Keratinocyte (primary cell): ENCODE data around the gene ARHGAP35. TPM values are rescaled to one million over a fixed set of nuclear protein-coding genes. Genes with fewer than 3 reads are reported as not detected.

Source experiments
- DNase-seq: peaks from one replicate; pipeline ENCODE4 v3.0.0-alpha.2; 2011; ENCODE audit warnings: low read depth, missing footprints, low spot score
- FAIRE-seq: peaks from 2 replicates; lab custom pipeline; 2011; peaks lifted over from hg19 to GRCh38; lab: Jason Lieb, UNC
- H2AFZ ChIP-seq: 2 replicates; pipeline ENCODE4 v1.6.0; 2012; ENCODE audit warnings: low read length, control low read depth, inconsistent platforms; ENCODE audit not compliant: control insufficient read depth
- H3K27ac ChIP-seq: 2 replicates; pipeline ENCODE4 v1.5.1; 2011; ENCODE audit warnings: low read length; ENCODE audit not compliant: control insufficient read depth, insufficient read depth
- H3K27me3 ChIP-seq: 3 replicates; pipeline ENCODE4 v1.6.0; 2011; ENCODE audit warnings: low read length; ENCODE audit not compliant: control insufficient read depth, insufficient read depth; ENCODE audit errors: extremely low read depth
- H3K36me3 ChIP-seq, 2 experiments: 2 replicates in 1 of 2; 3 replicates in 1 of 2; pipeline ENCODE4 v1.5.1; 2011; ENCODE audit warnings: low read length in 2 of 2, mild to moderate bottlenecking in 1 of 2; ENCODE audit not compliant: control insufficient read depth in 2 of 2, insufficient read depth in 2 of 2; ENCODE audit errors: extremely low read depth in 1 of 2
- H3K4me1 ChIP-seq: 3 replicates; pipeline ENCODE4 v1.5.1; 2011; ENCODE audit warnings: low read length; ENCODE audit not compliant: control insufficient read depth, insufficient read depth; ENCODE audit errors: extremely low read depth
- H3K4me2 ChIP-seq: 3 replicates; pipeline ENCODE4 v1.6.0; 2011; ENCODE audit warnings: low read depth, low read length; ENCODE audit not compliant: control insufficient read depth, insufficient read depth; ENCODE audit errors: extremely low read depth
- H3K4me3 ChIP-seq, 3 experiments: fragments of 200-600 bp in 1 of 3; sonication (generic) in 1 of 3; 2 replicates in 2 of 3; 3 replicates in 1 of 3; pipeline ENCODE4 v1.5.1; 2011 to 2016; ENCODE audit warnings: low read length in 3 of 3, mild to moderate bottlenecking in 3 of 3, control low read depth in 2 of 3, inconsistent platforms in 1 of 3, low read depth in 1 of 3, mixed read lengths in 1 of 3, mixed run types in 1 of 3, moderate library complexity in 1 of 3; ENCODE audit not compliant: control insufficient read depth in 2 of 3, insufficient read depth in 2 of 3; ENCODE audit errors: extremely low read depth in 1 of 3
- H3K79me2 ChIP-seq: 2 replicates; pipeline ENCODE4 v1.6.0; 2012; ENCODE audit warnings: low read length; ENCODE audit not compliant: control insufficient read depth, insufficient read depth
- H3K9ac ChIP-seq: 3 replicates; pipeline ENCODE4 v1.6.0; 2011; ENCODE audit warnings: low read length; ENCODE audit not compliant: control insufficient read depth, insufficient read depth; ENCODE audit errors: extremely low read depth
- H3K9me1 ChIP-seq: 3 replicates; pipeline ENCODE4 v1.6.0; 2011; ENCODE audit warnings: low read length; ENCODE audit not compliant: control insufficient read depth, insufficient read depth; ENCODE audit errors: extremely low read depth
- H3K9me3 ChIP-seq: 2 replicates; pipeline ENCODE4 v1.5.1; 2012; ENCODE audit warnings: low read depth, low read length; ENCODE audit not compliant: control insufficient read depth
- H4K20me1 ChIP-seq: 3 replicates; pipeline ENCODE4 v1.6.0; 2011; ENCODE audit warnings: low read length; ENCODE audit not compliant: control insufficient read depth, insufficient read depth; ENCODE audit errors: extremely low read depth
- CTCF ChIP-seq, 3 experiments: IDR thresholded peaks in 1 of 3; conservative IDR thresholded peaks in 1 of 3; optimal IDR thresholded peaks in 1 of 3; 2 replicates in 2 of 3; 3 replicates in 1 of 3; pipeline versions ENCODE3 to v1.5.1; 2011; ENCODE audit warnings: low read length in 3 of 3, mild to moderate bottlenecking in 3 of 3, moderate library complexity in 2 of 3, control low read depth in 1 of 3, inconsistent platforms in 1 of 3; ENCODE audit not compliant: insufficient read depth in 2 of 3; ENCODE audit errors: extremely low read depth in 1 of 3
- EZH2 ChIP-seq: IDR thresholded peaks from one replicate; pipeline ENCODE4 v1.6.1; 2012; ENCODE audit warnings: inconsistent platforms, mild to moderate bottlenecking, low read length, moderate library complexity
- dilution Hi-C: fragments of 300-500 bp; cut with MboI; formaldehyde crosslinking; loops from one replicate; pipeline ENCODE4 v1.7.0; 2020; ENCODE audit warnings: low sequenced_read_pairs; ENCODE audit not compliant: extremely low pct_ligation_motif_present
- polyA plus RNA-seq, 5 experiments: library from polyadenylated mRNA; depleted of rRNA in 3 of 5; stranded (reverse) in 3 of 5; stranded (forward) in 1 of 5; unstranded in 1 of 5; fragments of >200 nt; gene quantifications; 1 replicate in 1 of 5; 2 replicates in 3 of 5; 3 replicates in 1 of 5; pipeline versions ENCODE4 v1.2.1 to v1.2.3, GENCODE V29; 2011 to 2012; ENCODE audit warnings: missing spikeins in 2 of 5, low read depth in 1 of 5, low replicate concordance in 1 of 5

The ARHGAP35 gene
- polyA plus RNA-seq, 1 donor (not counting 4 experiments of a cell fraction or from before 2014, with no cell fraction given): 19.5 TPM

GRCh38 chr19:46900341-46900740 lies 39.5 kb downstream of the ARHGAP35 start:
- no peak overlapping the region for H3K4me2 ChIP-seq

GRCh38 chr19:46901701-46902401 lies 41.1 kb downstream of the ARHGAP35 start:
- peak overlapping the region in 2 of 3 experiments; percentile 15 to 45 for H3K4me3 ChIP-seq
- dilution Hi-C loops: no loop called here
- H3K4me2 ChIP-seq: peak overlapping the region; percentile 82
- no peaks in the 10 kb centered on the region for H4K20me1 ChIP-seq
- no peak overlapping the region for H2AFZ ChIP-seq
- peaks cover 0 to 2% of the 10 kb centered on the region in 2 experiments for H3K36me3 ChIP-seq
- no peak for DNase-seq
- FAIRE-seq: no peak
- peak overlapping the region; percentile 75 for H3K27ac ChIP-seq
- H3K79me2 ChIP-seq: peaks cover 62% of the 10 kb centered on the region
- peak overlapping the region; percentile 48 for H3K9ac ChIP-seq
- no peaks in the 10 kb centered on the region for H3K27me3 ChIP-seq
- TF ChIP-seq EZH2 (no peak), CTCF (optimal IDR thresholded peaks at IDR 0.05 in 1 of 3, IDR thresholded peaks at IDR 0.05 in 1 of 3, conservative IDR thresholded peaks at IDR 0.05 in 1 of 3; ENCODE audit: extremely low read depth in 1 of 3, insufficient read depth in 2 of 3, low read length in 3 of 3) (no peak)
- peaks cover 65% of the 10 kb centered on the region for H3K4me1 ChIP-seq
- no peaks in the 10 kb centered on the region for H3K9me1 ChIP-seq
- no peaks in the 10 kb centered on the region for H3K9me3 ChIP-seq

More at GRCh38 chr19:46900341-46900740, 39.5 kb downstream of the ARHGAP35 start:
- DNase-seq (no peak), FAIRE-seq (no peak)
- Histone ChIP-seq H3K36me3 (no peaks in the 10 kb centered on the region), H4K20me1 (no peaks in the 10 kb centered on the region), H3K4me3 (no peak overlapping the region), H3K4me1 (peaks cover 65% of the 10 kb centered on the region), H3K9ac (no peak overlapping the region), H3K27me3 (no peaks in the 10 kb centered on the region), H3K27ac (no peak overlapping the region), H2AFZ (no peak overlapping the region), H3K9me3 (no peaks in the 10 kb centered on the region), H3K9me1 (no peaks in the 10 kb centered on the region), H3K79me2 (peaks cover 59% of the 10 kb centered on the region)
- dilution Hi-C loops: no loop called here
- TF ChIP-seq CTCF (optimal IDR thresholded peaks at IDR 0.05 in 1 of 3, IDR thresholded peaks at IDR 0.05 in 1 of 3, conservative IDR thresholded peaks at IDR 0.05 in 1 of 3; ENCODE audit: extremely low read depth in 1 of 3, insufficient read depth in 2 of 3, low read length in 3 of 3) (no peak), EZH2 (no peak)
